GM19463 (cell line): ENCODE measurements around the gene PRCD.

Source experiments
- ATAC-seq: cut with Tn5 transposase; IDR thresholded peaks from one replicate; pipeline ENCODE4 v1.9.1; 2021; ENCODE audit warnings: mild to moderate bottlenecking, moderate library complexity; ENCODE audit not compliant: unreplicated experiment

The PRCD gene

GRCh38 chr17:76568811-76569221 lies 29.0 kb downstream of the PRCD start:
- no peak for ATAC-seq

DNA sequence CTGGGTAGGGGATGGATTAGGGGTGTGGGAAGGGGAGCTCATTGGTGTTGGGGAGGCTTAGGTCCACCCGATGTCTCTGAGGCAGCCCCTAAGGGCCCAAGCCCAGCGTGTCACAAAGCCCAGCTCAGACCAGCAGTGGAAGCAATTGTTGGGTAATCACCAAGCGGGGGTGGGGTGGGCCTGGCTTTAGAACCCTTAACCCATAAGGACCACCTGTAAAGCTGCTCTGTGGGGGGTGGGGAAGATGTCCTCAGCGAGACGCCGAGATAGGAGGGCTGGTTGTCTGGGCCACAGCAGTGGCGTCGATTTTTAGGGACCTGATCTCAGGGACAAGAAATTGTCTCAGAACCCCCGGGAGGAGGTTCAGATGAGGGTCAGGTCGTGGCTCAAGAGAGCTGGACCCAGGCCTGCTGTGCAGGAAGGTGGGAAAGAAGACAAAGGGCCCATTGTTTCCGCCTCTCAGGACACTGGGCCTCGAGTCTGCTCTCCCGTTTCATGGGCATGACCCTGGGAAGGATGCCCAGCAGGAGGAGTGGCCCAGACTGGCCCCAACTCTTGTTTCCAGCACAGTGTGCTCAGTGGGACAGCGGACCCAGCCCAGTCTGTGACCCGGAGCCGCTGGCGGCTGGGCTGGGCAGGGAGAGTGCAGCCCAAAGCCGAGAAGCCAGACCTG lies 29.9 kb downstream of the PRCD start:
- no peak for ATAC-seq

GRCh38 chr17:76570457-76570856 lies 30.6 kb downstream of the PRCD start:
- ATAC-seq, result no peak

DNA sequence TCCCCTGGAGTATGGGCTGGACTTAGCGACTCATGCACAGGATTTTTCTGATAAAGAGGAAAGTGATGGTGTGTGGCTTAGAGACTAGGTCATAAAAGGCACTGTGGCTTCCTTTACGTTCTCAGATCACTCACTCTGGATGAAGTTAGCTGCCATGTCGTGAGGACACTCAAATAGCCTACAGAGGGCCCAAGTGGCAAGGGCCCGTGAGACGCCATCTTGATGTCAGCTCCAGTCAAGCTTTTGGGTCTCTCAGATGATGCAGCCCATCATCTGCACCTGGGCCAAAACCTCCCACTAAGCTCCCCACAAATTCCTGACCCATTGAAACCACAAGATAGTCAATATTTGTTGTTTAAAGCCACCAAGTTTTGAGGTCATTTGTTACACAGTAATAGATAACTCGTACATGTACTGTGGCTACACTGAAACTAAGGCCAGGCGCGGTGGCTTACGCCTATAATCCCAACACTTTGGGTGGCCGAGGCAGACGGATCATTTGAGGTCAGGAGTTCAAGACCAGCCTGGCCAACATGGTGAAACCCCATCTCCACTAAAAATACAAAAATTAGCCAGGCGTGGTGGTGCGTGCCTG lies 31.1 kb downstream of the PRCD start:
- ATAC-seq, result no peak

DNA sequence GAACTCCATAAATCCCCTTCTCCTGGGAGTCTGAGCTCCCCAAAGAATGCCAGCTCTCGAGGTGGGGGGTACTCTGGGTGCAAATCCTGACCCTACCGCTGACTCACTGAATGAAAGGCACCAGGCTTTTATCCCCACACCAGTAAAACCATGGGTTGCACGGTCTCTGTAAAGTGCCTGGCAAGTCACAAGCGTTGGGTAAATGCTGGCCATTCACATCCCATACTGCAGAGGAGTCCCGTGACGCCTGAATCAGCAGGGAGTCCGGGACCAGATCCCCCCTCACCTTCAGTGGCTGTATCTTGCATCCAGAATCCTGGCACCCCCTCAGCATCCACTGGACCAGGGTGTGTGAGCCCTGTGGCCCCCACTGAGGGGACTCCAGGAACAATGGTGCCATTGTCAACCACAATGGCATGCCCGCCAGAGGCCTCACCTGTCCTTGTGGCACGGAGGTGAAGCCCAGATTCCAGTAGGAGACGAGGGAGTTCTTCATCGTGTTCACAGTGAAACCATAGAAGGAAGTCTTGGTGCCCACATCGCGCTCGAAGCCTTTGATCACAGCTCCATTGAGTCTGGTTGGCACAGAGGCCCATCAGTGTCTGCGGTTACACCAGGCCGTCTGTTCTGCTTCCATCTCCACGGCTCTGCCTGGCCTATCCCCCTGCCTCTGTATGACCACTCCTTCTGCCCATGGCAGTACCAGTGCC lies 32.5 kb downstream of the PRCD start:
- ATAC-seq, result no peak

GRCh38 chr17:76573096-76573495 lies 33.3 kb downstream of the PRCD start:
- ATAC-seq, result no peak

GRCh38 chr17:76574166-76574565 lies 34.3 kb downstream of the PRCD start:
- no peak for ATAC-seq

GRCh38 chr17:76575570-76575969 lies 35.7 kb downstream of the PRCD start:
- no peak for ATAC-seq

GRCh38 chr17:76576189-76576588 lies 36.3 kb downstream of the PRCD start:
- ATAC-seq, result no peak

DNA sequence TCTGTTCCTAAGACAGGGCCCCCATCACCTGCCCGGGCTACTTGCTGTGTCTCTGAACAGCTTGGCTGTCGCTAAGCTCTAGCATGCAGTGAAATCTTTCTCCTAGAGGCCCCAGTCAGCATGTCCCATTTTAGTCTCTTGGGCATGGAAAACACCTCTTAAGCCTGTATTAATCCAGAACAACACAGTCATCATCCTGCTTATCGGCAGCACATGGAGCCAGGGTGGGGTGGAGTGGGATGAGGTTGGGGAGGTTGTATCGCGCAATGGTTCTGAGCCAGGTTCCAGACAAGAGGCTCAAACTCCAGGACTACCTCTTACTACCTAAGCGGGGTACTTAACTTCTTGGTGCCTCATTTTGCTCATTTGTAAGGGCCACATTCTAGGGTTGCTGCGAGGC lies 38.0 kb downstream of the PRCD start:
- ATAC-seq, result no peak

GRCh38 chr17:76578376-76578775 lies 38.5 kb downstream of the PRCD start:
- ATAC-seq, result no peak

GRCh38 chr17:76579281-76579680 lies 39.4 kb downstream of the PRCD start:
- no peak for ATAC-seq

- ATAC-seq, result no peak
Measured at GRCh38 chr17:76581515-76581914, 41.7 kb downstream of the PRCD start.

GRCh38 chr17:76582660-76583059 lies 42.8 kb downstream of the PRCD start:
- no peak for ATAC-seq

DNA sequence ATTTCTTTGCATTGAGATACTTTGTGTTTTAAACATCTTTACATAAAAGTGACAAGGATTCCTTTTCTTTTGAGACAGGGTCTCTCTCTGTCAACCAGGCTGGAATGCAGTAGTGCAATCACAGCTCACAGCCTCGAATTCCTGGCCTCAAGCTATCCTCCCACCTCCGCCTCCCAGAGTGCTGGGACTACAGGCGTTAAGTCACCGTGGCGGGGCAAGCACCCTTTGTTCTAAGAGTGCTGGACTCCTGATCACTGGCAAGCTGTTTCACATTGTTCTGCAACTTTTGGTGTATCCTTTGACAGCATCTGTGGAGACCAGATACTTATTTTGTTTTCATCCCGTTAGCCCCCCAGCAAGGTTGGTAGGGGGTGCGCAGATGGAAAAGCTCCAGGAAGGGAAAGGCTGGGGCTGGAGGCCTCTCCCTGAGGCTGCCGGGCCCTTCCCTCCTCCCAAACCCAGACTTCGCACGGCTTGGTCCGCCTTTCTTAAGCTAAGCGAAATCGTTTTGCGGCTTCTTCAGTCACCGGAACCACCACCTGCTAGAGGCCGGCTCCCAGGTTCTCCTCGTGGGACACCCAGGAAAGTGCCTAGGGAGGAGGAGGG lies 44.7 kb downstream of the PRCD start:
- no peak for ATAC-seq

DNA sequence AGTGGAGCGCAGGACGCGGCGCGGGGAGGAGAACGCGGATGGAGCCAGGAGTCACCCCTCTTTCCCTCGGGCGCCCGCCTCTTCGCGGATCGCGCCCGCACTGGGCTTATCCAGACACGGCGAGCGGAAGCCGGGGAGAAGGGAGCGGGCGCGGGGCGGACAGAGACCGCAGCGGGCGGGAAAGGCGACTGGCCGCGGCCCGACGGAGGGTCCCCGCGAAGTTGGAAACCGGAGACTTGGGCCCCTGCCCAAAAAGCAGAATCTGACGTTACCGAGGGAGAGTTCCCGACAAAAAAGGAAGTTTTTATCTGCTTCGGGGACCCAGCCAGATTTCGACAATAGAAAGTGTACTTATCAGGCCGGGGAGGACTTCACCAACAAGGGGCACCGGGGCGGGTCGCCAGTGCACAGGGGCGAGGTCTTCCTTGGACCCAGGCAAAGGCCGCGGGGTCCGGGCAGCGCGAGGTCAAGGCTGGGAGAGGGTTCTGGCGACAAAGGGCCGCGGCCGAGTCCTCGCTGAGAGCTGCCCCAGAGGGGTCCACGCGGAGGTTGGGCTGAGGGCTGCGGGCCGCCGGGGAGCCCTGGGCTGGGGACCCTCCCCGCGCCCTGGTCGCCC lies 45.3 kb downstream of the PRCD start:
- no peak for ATAC-seq

DNA sequence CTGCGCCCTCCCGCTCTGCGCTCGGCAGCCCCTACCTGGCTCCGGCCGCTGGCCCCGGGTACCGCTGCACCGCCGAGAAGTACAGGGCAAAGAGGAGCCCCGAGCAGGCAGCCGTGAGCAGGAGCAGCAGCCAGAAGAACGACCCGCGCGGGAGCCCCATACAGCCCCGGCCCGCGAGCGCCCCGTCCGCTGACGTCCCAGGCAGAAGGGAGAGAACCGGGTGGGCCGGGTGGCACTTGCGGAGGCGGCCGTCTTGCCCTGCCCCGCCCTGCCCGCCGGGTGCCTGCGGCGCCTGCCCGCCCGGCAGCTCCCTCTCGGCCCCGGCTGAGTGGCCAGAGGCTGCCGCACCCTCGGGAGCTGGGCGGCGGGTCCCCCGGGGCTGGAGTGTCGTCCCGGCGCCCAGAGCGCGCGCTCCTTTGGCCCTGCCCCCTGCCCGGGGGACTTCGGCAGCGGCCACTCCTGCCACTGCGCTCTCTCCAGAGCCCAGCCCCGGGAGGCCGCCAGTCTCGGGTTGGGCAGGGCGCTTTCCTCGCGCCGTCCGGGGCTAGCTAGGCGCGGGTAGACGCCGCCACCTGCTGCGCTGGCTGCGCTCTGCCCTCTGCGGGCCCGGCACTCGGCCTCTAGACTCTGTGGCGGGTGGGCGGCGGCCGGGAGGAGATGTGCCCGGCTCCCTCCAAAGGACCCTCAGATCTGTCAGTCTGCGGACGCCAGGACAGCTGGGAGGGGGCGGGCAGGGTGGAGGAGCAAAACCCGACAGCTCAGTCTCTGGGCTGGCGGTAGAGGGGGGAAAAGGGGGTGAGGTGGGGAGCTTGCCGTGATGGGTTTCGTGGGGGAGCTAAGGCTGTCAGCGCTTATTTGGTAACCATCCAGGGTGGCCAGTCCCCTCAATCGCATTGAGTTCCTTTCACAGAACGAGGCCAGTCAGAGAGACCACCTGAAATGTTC lies 46.1 kb downstream of the PRCD start, which contains the start of gene ST6GALNAC2:
Gene ST6GALNAC2 (minus strand): TSS at position 212 of the 945 bp plus-strand sequence. CDS start 52 bp downstream, at position 160.
- no peak for ATAC-seq

DNA sequence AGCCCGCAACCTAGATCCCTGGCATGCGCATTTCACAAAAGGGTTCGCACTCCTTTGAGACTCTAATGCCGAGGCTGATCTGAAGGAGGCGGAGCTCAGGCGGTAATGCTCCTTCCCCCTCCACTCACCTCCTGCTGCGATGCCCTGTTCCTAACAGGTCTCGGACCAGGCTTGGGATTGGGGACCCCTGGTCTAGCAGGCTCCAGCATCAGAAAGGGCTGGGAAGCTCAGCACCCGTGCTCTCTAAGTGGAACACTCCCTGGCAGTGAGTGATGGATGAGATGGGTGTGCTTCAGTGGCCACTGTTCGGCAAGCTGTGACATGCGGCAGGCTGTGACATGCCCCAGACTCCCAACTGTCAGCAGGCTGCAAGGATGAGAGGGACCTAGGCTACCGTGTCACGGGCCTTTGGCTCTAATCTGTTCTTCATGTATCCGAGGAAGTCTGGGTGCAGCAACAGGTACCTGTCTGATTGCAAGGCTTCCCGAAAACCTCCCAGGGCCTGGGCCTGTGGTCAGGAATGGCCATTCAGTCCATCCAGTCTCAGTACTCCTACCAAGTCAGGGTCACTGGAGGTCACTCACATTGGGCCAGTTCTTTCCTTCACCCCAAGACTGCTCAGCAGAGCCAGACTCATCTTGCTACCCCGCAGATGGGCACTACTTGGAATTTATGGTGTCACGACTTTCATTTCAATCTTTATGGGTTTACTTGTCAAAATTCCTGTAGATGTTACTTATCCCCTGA lies 47.1 kb downstream of the PRCD start:
- ATAC-seq, result no peak

DNA sequence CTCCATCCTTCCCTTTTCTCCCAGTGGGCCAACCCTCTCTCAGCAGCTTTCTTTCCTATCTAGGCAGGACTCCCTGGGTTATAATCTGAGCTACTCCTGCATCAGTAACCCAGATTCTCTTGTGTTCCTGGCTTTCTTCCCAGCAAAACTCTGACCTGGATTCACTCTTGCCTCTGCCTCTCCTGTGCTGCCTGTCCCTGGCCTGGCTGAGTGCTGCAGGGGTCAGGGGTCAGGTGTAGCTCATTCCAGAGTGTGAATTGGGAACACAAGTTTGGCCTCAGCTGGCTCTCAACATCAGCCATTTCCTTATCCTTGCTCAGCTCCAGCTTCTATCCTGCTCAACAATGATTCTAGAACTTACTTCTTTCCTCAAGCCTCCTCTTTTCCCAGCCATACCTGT lies 48.3 kb downstream of the PRCD start:
- no peak for ATAC-seq
